Stimulated activated naive CD4-positive, alpha-beta T cell (primary cell): Measurements from ENCODE around the gene DOC2B.
"Not testable (repeated sequence)": the region's sequence is repeated elsewhere in the genome, so short reads cannot be mapped to it uniquely, and the experiment has no call there.

Experiments
- DNase-seq, 6 experiments: peaks; one replicate each; lab custom pipeline; 2025; lab: John Stamatoyannopoulos, UW

DOC2B gene

DNA sequence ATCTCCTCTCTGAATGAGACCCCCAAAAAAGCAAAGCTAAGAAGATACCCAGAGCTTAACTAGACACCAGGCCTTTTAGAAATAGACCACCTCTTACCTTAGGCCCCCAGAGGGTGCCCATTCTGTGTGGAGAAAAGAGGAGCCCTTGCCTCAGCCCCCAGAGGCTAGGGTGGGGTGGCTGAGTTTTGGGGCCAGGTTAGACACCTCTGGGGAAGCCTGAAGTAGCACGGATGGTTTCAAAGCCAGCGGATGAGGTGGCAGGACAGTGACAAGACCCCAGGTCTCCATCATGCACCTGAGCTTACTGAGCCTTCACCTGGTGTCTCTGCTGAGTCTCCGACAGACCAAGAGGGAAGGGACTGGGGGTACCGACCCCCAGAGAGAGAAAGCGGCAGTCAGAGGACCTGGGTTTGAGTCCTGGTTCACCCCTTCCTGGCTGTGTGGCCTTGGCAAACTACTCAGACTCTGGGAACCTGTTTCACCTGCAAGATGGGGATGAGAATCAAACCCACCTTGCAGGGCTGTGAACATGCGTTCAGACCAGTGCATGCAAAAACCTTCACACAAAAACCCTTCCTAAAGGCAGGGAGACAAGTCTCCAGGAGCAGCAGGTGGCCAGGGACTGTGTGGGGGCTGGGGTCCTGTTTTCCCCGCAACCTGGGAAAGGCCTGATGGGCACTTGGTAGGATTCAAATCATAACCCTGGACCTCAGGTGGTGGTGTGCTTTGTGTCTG, 36.3 kb downstream of the DOC2B start:
- DNase-seq: no peak

DNA sequence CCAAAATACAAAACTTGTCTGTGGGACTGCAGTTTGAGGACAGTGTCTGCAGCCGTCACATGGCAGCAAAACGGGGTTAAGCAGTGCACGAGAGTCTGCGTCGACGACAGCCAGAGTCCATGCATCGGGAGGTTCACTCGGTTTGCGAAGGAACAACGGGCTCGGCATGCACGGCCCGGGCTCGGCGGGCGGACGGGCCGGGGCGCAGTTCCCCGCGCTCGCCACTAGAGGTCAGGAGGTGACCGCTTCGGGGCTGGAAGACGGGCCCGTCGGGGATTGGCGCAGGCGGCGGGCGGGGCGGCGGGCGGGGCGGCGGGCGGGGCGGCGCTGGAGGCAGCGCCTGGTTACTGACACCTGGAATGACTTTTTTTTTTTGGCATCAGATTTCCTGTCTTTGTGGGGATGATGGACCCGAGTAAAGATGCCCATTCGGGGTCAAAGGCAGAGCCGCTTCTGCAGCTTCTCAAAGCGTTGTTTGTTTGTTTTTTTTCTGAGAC, 37.6 kb downstream of the DOC2B start:
- peak; percentile 45 to 88 (median 80) for DNase-seq

DNA sequence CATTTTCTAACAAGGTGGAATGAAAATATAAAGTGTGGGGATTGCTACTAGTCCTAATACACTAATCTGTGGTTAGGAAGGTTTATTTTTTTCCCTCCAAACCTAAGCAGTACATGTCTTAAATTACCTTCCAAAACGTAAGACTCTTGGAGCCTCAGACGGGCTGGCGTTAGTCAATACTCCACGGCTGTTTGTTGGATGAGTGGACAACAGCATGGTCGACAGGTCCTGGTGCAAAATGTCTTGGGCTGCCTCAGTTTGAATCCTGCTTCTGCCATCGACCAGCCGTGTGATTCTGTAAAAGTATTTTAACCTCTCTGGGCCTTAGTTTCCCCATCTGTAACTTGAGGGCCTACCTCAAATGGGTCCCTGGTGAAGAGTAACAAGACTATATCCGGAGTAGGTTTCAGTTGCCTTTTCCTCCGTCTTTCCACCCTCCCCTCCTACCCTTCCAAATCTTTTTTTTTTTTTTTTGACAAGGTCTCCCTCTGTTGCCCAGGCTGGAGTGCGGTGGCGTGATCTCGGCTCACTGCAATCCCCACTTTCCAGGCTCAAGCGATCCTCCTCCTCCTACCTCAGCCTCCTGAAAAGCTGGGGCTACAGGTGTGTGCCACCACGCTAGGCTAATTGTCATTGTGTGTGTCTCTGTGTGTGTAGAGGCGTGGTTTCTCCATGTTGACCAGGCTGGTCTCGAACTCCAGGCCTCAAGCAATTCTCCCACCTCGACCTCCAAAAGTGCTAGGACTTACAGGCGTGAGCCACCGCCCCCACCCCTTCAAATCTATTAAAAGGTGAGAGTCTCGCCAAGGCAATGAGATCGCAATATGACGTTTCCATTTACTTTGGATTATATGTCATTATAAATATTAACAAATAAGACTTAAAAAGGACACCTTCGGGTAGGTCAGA, 38.3 kb downstream of the DOC2B start:
- no peak for DNase-seq

DNA sequence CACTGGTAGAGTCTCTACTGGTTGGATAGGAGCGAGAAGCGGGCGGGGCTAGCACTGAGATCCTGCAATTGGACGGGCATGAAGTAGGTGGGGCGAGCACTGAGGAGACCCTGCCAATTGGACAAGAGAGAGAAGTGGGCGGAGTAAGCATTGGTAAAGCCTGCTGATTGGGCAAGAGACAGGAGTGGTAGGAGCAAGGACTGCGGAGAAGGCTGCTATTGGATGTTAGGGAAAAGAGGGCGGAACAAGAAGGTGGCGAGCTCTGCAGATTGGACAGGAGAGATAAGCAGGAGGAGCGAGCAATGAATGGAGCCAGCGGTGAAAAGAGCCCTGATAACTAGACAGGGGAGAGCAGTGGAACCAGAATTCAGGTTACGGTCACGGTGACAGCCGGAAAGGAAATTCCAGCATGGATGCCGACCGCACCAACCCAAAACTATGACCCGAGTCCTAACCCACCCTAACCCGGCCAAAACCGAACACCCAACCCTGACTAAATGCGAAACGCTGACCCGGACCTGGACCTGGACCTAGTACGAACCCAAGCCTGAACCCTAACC, 39.3 kb downstream of the DOC2B start:
- peak in 3 of 6 experiments; percentile 17 to 34 (median 30) for DNase-seq

DNA sequence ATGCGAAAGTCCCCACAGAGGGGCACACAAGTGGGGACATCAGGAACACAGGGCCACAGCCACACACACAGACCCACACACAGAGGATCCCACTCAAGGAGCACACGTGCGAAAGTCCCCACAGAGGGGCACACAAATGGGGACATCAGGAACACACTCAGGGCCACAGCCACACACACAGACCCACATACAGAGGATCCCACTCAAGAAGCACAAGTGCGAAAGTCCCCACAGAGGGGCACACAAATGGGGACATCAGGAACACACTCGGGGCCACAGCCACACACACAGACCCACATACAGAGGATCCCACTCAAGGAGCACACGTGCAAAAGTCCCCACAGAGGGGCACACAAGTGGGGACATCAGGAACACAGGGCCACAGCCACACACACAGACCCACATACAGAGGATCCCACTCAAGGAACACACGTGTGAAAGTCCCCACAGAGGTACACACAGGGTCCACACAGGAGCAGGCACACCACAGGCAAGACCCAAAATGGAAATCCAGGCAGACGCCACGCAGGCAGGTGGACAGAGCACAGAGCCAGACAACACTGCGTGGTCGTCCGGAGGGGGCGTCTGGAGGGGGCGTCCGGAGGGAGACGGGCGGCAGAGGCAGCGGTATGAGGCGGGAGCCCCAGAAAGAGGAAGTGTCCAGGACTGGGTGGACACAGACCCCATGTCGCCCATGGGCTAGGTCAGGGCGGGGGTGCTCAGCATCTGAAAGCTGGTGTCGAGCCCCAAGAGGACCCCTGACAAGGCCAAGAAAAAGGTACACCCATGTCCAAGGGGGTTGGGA, 41.8 kb downstream of the DOC2B start:
- DNase-seq: not testable (repeated sequence)

DNA sequence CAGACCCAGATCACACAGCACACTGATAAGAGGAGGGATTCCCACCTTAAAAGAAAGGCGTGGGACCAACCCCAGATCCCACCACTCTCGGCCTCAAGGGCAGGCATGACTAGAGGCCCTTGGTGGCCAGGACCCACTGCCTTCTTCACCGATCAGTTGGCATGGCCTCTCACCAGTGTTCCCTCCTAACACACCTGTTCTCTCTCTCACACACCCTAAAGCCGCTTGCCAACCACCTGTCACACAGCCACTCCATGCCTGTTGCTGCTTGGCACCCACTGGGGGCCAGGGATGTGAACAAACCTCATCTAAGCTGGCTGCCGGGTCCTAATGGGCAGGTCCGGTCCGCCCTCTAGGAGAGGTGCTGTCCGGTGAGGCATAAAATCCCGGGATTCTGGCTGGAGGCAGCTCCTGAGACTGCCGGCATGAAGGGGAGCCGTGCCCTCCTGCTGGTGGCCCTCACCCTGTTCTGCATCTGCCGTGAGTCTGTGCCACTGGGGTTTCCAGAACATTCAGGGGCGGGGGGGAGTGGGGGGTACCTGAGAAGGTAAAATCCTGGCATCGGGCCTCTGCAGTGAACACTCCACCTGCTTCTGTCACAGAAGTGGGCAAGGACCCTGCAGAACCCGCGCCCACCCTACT, 44.2 kb downstream of the DOC2B start, which contains the start of gene SCGB1C2:
Gene SCGB1C2, plus strand, starts transcription at position 404 of the 642 bp plus-strand sequence. Its CDS starts 22 bp downstream, at position 426.
- not testable (repeated sequence) for DNase-seq

DNA sequence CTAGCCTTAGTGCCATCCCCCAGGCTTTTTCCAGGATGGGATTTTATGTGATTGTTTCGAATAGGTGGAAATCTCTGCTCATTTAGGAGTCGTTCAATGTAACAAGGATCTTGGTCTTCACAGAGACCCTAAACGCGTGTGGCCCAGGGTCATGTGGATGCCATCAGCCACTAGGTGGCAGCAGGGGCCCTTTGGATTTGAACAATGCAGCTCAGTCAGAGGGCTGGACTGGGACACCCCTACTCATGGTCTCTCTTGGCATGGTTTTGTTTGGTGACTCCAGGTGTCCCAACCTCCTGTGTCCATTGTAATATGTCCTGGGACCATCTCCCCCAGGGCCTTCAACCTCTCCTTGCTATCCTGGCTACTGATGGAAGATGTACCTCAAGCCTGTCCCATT, 44.9 kb downstream of the DOC2B start:
- DNase-seq: not testable (repeated sequence)

DNA sequence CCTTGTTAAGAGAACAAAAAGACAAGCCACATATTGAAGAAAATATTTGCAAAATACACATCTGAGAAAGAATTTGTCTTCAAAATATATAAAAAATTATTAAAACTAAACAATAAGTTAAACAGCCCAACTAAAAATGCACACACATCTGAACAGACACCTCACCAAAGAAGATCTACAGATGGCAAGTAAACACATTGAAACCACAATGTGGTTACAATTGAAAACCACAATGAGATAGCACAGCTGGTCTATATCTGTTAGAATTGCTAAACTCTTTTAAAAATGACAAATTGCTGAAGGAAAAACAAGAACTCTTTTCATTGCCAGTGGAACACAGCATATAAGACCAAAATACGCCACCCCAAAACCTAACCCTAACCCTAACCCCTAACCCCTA, 45.6 kb downstream of the DOC2B start:
- not testable (repeated sequence) for DNase-seq

DNA sequence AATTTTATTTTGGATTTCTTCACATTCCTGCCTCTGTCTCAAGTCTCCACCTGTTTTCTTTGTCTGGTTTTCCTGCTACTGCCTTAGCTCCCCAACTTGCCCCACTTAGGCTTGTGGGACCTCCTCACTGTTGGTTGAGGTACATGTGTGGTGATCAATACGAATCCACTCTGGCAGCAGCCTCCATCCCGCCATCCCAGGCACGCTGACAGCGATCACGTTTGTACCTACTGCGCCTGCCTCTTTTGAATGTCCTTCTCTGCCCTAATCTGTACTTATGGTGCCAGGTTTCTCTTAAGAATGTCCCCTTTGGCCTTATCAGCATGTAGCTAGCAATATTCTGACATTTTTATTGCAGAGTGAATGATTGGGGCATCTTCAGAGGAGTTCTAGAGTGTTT, 46.4 kb downstream of the DOC2B start:
- not testable (repeated sequence) for DNase-seq

DNA sequence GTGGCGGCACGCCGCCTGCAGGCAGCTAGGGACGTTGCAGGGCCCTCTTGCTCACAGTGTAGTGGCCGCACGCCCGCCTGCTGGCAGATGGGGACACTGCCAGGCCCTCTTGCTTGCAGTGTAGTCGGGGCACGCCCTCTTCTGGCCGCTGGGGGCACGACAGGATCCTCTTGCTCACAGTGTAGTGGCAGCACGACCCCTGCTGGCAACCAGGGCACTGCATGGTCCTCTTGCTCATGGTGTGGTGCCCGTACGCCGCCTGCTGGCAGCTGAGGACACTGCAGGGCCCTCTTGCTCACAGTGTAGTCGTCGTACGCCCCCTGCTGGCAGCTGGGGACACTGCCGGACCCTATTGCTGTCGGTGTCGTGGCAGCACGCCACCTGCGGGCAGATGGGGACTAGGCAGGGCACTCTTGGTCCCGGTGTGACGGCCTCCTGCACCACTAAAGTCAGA, 47.1 kb downstream of the DOC2B start:
- not testable (repeated sequence) for DNase-seq

DNA sequence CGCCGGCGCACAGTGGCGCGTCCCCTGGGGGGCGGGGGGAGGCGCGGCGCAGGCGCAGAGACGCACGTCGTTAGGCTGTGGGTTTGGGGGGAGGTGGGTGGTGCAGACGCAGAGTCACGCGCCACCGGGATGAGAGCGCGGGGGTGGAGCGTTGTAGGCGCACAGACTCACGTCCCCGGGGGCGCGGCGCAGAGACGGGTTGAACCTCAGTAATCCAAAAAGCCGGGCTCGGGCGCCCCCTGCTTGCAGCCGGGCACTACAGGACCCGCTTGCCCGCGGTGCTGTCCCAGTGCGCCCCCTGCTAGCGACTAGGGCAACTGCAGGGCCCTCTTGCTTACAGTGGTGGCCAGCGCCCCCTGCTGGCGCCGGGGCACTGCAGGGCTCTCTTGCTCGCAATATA, 47.5 kb downstream of the DOC2B start:
- not testable (repeated sequence) for DNase-seq

DNA sequence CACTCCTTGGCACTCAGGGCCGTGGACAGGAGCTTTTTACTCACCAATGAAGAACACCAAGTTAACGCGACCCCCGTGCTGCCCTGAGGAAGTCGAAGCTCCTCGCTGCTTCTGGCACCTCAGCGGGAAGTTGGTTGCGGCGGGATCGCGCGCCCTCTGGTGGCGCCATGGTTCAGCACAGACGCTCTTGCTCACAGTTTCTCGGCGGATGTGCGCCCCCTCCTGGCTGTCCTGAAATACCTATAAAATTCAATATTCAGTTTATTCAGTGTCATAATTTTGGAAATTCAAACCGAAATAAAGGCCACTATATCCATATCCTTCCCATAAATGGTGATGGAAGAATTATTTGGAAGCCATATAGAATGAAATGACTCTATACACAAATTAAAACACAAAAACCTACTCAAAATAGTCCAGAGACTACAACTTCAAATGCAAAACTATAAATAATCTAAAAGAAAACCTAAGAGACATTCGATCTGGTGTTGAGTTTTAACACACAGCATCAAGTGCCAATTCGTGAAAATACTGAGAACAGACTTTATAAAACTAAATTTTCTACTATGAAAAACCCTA, 63.0 kb downstream of the DOC2B start:
- not testable (repeated sequence) for DNase-seq

DNA sequence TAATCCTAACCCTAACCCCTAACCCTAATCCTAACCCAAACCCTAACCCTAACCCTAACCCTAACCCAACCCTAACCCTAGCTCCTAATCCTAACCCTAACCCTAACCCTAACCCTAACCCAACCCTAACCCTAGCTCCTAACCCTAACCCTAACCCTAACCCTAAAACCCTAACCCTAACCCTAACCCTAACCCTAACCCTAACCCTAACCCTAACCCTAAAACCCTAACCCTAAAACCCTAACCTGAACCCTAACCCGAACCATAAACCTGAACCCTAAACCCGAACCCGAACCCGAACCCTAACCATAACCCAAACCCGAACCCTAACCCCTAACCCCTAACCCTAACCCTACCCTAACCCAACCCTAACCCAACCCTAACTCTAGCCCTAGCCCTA, 68.3 kb downstream of the DOC2B start:
- DNase-seq: not testable (repeated sequence)
